GM12801 (cell line): ENCODE measurements around the gene PASD1.

Experiments
- TF ChIP-seq, protein P1 (sequence below): IDR thresholded peaks from one replicate; pipeline ENCODE4 v1.5.1; 2011; ENCODE audit warnings: control low read depth; ENCODE audit not compliant: insufficient read length; ENCODE audit errors: extremely low read depth

PASD1 gene

GRCh38 chrX:151694661-151695582 is 131.4 kb downstream of the PASD1 start, which contains the start of gene PRRG3:
TSS of gene PRRG3 (plus strand) at chrX:151695458. CDS start at chrX:151698815, 3,357 bp downstream.
- TF ChIP-seq, protein P1, sequence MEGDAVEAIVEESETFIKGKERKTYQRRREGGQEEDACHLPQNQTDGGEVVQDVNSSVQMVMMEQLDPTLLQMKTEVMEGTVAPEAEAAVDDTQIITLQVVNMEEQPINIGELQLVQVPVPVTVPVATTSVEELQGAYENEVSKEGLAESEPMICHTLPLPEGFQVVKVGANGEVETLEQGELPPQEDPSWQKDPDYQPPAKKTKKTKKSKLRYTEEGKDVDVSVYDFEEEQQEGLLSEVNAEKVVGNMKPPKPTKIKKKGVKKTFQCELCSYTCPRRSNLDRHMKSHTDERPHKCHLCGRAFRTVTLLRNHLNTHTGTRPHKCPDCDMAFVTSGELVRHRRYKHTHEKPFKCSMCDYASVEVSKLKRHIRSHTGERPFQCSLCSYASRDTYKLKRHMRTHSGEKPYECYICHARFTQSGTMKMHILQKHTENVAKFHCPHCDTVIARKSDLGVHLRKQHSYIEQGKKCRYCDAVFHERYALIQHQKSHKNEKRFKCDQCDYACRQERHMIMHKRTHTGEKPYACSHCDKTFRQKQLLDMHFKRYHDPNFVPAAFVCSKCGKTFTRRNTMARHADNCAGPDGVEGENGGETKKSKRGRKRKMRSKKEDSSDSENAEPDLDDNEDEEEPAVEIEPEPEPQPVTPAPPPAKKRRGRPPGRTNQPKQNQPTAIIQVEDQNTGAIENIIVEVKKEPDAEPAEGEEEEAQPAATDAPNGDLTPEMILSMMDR, result no peak

DNA sequence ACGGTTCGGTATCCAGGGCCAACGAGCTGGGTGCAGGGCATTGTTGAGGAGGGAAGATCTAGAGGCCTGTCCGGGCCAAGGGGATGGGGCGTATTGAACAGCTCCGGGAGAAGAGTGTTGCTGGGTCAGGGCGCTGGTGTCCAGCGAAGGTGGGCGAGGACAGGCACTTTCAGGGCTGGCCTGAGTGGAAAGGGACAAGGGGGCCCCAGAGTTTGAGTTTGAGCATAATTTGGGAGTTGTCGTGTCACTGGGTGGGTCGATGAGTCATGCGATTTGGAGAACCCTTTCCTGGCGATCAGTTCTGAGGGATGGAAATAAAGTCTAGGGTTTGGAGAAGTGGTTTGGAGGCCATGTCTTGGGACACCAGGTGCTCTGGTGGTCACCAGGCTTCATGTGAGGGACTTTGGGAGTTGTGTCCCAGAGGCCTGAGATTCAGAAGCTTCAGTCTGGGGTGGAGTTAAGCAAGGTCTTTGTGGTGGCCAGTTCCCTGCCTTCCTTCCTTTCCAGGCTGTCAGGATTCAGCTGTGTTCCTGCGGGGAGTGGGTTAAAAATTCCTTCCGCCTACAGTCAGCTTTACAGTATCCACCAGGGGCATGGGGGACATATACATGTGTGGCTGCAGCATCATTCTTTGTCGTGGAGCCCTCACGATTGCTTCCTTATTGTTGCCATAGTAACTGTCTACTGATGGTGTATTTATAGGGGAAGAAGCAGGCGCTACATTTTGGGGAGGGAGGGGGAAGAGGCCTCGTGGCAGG is 132.3 kb downstream of the PASD1 start:
- TF ChIP-seq, protein P1, result no peak

- TF ChIP-seq, protein P1, result no peak
Observed at GRCh38 chrX:151697522-151697921, 134.0 kb downstream of the PASD1 start.

DNA sequence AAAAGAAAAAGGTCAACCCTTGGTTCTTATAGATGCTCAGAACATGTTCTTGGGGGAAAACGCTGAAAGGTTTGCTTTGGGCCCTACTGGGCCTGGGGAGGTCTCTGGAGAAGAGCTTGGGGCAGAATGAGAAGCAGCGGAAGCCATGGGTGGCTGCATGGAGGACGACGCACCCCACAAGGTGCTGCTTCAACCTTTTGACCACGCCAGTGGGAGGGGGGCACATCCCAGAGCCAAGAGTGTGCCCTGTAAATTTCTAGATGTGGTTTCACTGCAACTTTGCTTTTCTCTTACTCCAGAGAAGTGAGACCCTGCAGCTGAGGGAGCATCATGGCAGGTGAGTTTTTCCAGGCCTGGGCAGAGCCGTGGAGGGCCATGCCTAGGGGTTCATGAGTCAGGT is 135.0 kb downstream of the PASD1 start:
- TF ChIP-seq, protein P1, result no peak

DNA sequence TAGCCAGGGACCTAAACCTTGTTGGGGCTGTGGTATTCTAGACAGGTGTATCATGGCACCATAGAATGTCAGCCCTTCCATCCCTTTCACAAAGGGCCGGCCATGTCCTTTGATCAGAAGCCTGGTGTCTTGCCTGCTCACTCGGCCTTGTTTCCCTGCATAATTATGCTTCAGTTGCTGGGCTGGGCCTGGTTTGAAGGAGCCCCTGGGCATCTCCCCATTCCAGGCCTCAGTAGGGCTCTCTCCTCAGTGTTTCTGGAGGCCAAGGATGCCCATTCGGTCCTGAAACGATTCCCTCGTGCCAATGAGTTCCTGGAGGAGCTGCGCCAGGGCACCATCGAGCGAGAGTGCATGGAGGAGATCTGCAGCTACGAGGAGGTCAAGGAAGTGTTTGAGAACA is 136.3 kb downstream of the PASD1 start:
- TF ChIP-seq, protein P1, result no peak

- TF ChIP-seq, protein P1, result no peak
Observed at GRCh38 chrX:151700581-151700980, 137.1 kb downstream of the PASD1 start.

GRCh38 chrX:151701071-151701470 is 137.6 kb downstream of the PASD1 start:
- TF ChIP-seq, protein P1, result no peak
